DND-41 (cell line): ENCODE data around the gene THOC6.

Source experiments
- EZH2 ChIP-seq: IDR thresholded peaks from 3 replicates; pipeline ENCODE4 v1.6.1; 2012; ENCODE audit warnings: borderline replicate concordance, low read depth, mild to moderate bottlenecking, moderate library complexity, low read length, inconsistent platforms; ENCODE audit not compliant: severe bottlenecking
- TF ChIP-seq, protein P1 (sequence below): IDR thresholded peaks from 2 replicates; pipeline ENCODE4 v1.5.1; 2012; ENCODE audit warnings: borderline replicate concordance, low read length, moderate library complexity, mild to moderate bottlenecking; ENCODE audit not compliant: poor library complexity, severe bottlenecking; ENCODE audit errors: extremely low read depth

- TF ChIP-seq, protein P1, sequence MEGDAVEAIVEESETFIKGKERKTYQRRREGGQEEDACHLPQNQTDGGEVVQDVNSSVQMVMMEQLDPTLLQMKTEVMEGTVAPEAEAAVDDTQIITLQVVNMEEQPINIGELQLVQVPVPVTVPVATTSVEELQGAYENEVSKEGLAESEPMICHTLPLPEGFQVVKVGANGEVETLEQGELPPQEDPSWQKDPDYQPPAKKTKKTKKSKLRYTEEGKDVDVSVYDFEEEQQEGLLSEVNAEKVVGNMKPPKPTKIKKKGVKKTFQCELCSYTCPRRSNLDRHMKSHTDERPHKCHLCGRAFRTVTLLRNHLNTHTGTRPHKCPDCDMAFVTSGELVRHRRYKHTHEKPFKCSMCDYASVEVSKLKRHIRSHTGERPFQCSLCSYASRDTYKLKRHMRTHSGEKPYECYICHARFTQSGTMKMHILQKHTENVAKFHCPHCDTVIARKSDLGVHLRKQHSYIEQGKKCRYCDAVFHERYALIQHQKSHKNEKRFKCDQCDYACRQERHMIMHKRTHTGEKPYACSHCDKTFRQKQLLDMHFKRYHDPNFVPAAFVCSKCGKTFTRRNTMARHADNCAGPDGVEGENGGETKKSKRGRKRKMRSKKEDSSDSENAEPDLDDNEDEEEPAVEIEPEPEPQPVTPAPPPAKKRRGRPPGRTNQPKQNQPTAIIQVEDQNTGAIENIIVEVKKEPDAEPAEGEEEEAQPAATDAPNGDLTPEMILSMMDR = no peak
- TF ChIP-seq EZH2 = no peak
Measured at GRCh38 chr16:3042376-3042775, 18.5 kb downstream of the THOC6 start.
